Activated B cell treated with CpG ODN at 0.5 μM for 24 hours (primary cell): ENCODE measurements around the gene ANKRD50. TPM values are rescaled to one million over a fixed set of nuclear protein-coding genes. Genes with fewer than 3 reads are reported as not detected.

ENCODE experiments used
- ATAC-seq: fragments of 200-7000 bp; cut with Tn5 transposase; one replicate; pipeline ENCODE4 v1.10.0; 2021; ENCODE audit warnings: low read depth, mild to moderate bottlenecking, moderate library complexity
- CTCF ChIA-PET: fragments of 350-600 bp; sonication (Branson Sonifier 250); formaldehyde crosslinking; loops from one replicate; lab custom pipeline; 2021; ENCODE audit warnings: antibody characterized with exemption; lab: Charles Lee
- POLR2A ChIA-PET: fragments of 350-600 bp; sonication (Branson Sonifier 250); formaldehyde crosslinking; loops from one replicate; lab custom pipeline; 2021; ENCODE audit warnings: antibody characterized with exemption; lab: Charles Lee
- DNase-seq: peaks from one replicate; pipeline ENCODE4 v3.0.0; 2022
- H3K27ac Mint-ChIP-seq: one replicate; pipeline ENCODE4 v1.8.0; 2020; ENCODE audit warnings: mixed read lengths
- H3K27me3 Mint-ChIP-seq: one replicate; pipeline ENCODE4 v1.8.0; 2021; ENCODE audit warnings: mixed read lengths
- H3K36me3 Mint-ChIP-seq: one replicate; pipeline ENCODE4 v1.8.0; 2021; ENCODE audit warnings: low read depth, mixed read lengths
- H3K4me1 Mint-ChIP-seq: one replicate; pipeline ENCODE4 v1.8.0; 2021; ENCODE audit warnings: mixed read lengths
- H3K4me3 Mint-ChIP-seq: one replicate; pipeline ENCODE4 v1.8.0; 2020; ENCODE audit warnings: mild to moderate bottlenecking, mixed read lengths
- H3K9me3 Mint-ChIP-seq: one replicate; pipeline ENCODE4 v1.8.0; 2020; ENCODE audit warnings: mixed read lengths
- CTCF ChIP-seq: fragments of 200-600 bp; IDR thresholded peaks from one replicate; pipeline ENCODE4 v1.8.0; 2022; ENCODE audit warnings: antibody characterized with exemption, mild to moderate bottlenecking
- intact Hi-C: fragments of 100-400 bp; cut with micrococcal nuclease; formaldehyde crosslinking; loops from one replicate; pipeline ENCODE4 v1.15.1; 2024
- total RNA-seq: library from RNA; stranded (reverse); gene quantifications from 2 replicates; pipeline ENCODE4 v1.2.3, GENCODE V29; 2022

Gene ANKRD50
- total RNA-seq, 1 donor from 2014 or later = 0.78 TPM

DNA sequence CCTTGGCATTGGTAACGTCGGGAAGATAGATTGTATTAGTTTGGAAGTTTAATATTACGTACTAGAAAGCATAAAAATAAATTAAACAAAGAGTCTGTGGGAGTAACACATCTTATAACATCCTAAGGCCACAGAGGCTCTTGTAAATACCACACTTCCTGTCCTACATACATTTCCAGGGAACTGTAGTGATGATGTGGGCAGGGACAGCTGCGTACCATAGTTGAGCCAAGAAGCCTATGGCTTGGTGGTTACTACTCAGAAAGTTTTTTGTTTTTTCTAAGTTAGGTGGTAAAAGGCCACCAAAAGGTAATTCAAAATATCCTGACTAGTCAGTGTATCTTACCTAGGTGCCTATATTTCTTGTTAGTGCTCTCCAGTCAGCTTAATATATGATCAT, 4.6 kb upstream of the ANKRD50 start:
- intact Hi-C loops = no loop called here
- Mint-ChIP-seq H3K27me3 (peaks cover 5% of the 10 kb centered on the region), H3K4me3 (no peak overlapping the region), H3K4me1 (peaks cover 8% of the 10 kb centered on the region), H3K9me3 (no peaks in the 10 kb centered on the region), H3K27ac (no peak overlapping the region), H3K36me3 (peaks cover 2% of the 10 kb centered on the region)
- ChIA-PET POLR2A (no interaction called here), CTCF (no interaction called here)
- TF ChIP-seq CTCF = no peak
- DNase-seq (no peak), ATAC-seq (no peak)

- Mint-ChIP-seq H3K4me1 (peaks cover 8% of the 10 kb centered on the region), H3K4me3 (peak overlapping the region; percentile 85), H3K27me3 (peaks cover 7% of the 10 kb centered on the region), H3K36me3 (peaks cover 2% of the 10 kb centered on the region), H3K27ac (peak overlapping the region; percentile 63), H3K9me3 (no peaks in the 10 kb centered on the region)
- ChIA-PET CTCF (no interaction called here), POLR2A (no interaction called here)
- no peak for TF ChIP-seq CTCF
- DNase-seq (no peak), ATAC-seq (peak; percentile 31)
- intact Hi-C loops = no loop called here
These were observed 657 bp upstream of the ANKRD50 start for GRCh38 chr4:124713185-124713592.

GRCh38 chr4:124711471-124712371, 811 bp downstream of the ANKRD50 start:
- intact Hi-C loops = loop anchor here (1.0 kb wide), 1 partner anchor 8 kb away; no protein-coding TSS in a partner anchor
- CTCF ChIA-PET = no interaction called here
- no peak for DNase-seq
- H3K4me3 Mint-ChIP-seq = no peak overlapping the region
- POLR2A ChIA-PET = no interaction called here
- H3K36me3 Mint-ChIP-seq = peaks cover 2% of the 10 kb centered on the region
- no peak for ATAC-seq
- H3K27ac Mint-ChIP-seq = no peak overlapping the region
- no peaks in the 10 kb centered on the region for H3K9me3 Mint-ChIP-seq
- peaks cover 8% of the 10 kb centered on the region for H3K4me1 Mint-ChIP-seq
- TF ChIP-seq CTCF = no peak
- H3K27me3 Mint-ChIP-seq = peaks cover 7% of the 10 kb centered on the region

GRCh38 chr4:124710911-124711310, 1.6 kb downstream of the ANKRD50 start:
- H3K36me3 Mint-ChIP-seq = peaks cover 2% of the 10 kb centered on the region
- intact Hi-C loops = loop anchor here (1.0 kb wide), 1 partner anchor 8 kb away; no protein-coding TSS in a partner anchor
- no peak for TF ChIP-seq CTCF
- H3K27me3 Mint-ChIP-seq = peaks cover 7% of the 10 kb centered on the region
- H3K4me3 Mint-ChIP-seq = no peak overlapping the region
- no peak overlapping the region for H3K27ac Mint-ChIP-seq
- POLR2A ChIA-PET = no interaction called here
- CTCF ChIA-PET = no interaction called here
- DNase-seq (no peak), ATAC-seq (no peak)
- H3K4me1 Mint-ChIP-seq = peaks cover 8% of the 10 kb centered on the region
- no peaks in the 10 kb centered on the region for H3K9me3 Mint-ChIP-seq

GRCh38 chr4:124710015-124710741, 2.4 kb downstream of the ANKRD50 start:
- DNase-seq (no peak), ATAC-seq (no peak)
- Mint-ChIP-seq H3K27ac (no peak overlapping the region), H3K27me3 (peaks cover 7% of the 10 kb centered on the region), H3K4me3 (no peak overlapping the region), H3K36me3 (peaks cover 2% of the 10 kb centered on the region), H3K9me3 (no peaks in the 10 kb centered on the region), H3K4me1 (peaks cover 8% of the 10 kb centered on the region)
- intact Hi-C loops = no loop called here
- POLR2A ChIA-PET = no interaction called here
- TF ChIP-seq CTCF = no peak
- CTCF ChIA-PET = no interaction called here
